Purkinje cell (primary cell): ENCODE measurements around the gene NIF3L1. TPM values are rescaled to one million over a fixed set of nuclear protein-coding genes. Genes with fewer than 3 reads are reported as not detected.

ENCODE experiments used
- polyA plus RNA-seq: library from polyadenylated mRNA; unstranded; fragments of >200 nt; fragmentation: Nextera tagmentation; gene quantifications from 2 replicates; pipeline ENCODE4 v1.2.1, GENCODE V29; 2014

NIF3L1 gene, protein sequence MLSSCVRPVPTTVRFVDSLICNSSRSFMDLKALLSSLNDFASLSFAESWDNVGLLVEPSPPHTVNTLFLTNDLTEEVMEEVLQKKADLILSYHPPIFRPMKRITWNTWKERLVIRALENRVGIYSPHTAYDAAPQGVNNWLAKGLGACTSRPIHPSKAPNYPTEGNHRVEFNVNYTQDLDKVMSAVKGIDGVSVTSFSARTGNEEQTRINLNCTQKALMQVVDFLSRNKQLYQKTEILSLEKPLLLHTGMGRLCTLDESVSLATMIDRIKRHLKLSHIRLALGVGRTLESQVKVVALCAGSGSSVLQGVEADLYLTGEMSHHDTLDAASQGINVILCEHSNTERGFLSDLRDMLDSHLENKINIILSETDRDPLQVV
- polyA plus RNA-seq = 51.2 and 55.8 TPM in 2 replicates

DNA sequence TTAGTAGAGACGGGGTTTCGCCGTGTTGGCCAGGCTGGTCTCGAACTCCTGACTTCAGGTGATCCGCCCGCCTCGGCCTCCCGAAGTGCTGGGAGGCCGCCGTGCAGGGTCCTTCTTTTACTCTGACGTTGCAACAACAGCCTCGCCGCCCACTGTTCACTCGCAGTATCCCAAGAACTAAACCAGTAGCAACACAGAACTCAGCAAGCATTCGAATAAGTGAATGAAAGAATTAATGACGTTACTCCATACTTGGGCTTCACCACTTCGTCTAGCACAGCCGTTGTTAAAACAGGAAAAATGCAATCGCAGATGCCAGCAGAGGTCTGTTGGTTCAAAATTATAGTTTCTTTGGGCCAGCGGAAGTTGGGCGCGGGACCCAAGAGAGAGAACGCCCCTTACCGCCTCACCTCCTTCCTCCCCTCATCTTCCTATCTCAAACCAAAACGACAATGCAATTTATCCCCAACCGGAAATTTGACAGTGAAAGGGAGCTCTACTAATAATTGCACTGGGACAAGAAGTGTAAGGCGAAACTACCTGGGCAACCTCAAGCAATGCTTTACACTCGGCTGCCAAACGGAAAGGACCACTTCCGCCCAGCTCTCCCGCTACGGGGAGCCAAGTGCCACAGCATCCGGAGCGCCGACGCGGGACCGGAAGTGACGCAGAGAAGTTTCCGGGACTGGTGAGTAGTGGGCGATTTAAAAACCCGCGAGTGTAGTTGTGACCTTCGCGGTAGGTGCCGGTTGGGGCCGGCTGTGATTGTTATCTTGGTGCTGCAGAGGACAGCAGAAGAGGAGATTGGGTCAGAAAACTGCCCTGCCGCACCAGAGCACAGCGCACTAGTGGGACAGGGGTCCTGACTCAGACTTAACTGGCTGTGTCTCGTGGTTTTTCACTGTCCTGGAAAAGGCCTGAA lies at the start of gene NIF3L1, which contains the start of gene PPIL3:
Gene NIF3L1 (plus strand): TSS at position 668 of the 922 bp plus-strand sequence. CDS start 2,573 bp downstream, outside the sequence.
Gene PPIL3 (minus strand): TSS at position 374 of the 922 bp plus-strand sequence. CDS start 1,462 bp downstream, outside the sequence.

DNA sequence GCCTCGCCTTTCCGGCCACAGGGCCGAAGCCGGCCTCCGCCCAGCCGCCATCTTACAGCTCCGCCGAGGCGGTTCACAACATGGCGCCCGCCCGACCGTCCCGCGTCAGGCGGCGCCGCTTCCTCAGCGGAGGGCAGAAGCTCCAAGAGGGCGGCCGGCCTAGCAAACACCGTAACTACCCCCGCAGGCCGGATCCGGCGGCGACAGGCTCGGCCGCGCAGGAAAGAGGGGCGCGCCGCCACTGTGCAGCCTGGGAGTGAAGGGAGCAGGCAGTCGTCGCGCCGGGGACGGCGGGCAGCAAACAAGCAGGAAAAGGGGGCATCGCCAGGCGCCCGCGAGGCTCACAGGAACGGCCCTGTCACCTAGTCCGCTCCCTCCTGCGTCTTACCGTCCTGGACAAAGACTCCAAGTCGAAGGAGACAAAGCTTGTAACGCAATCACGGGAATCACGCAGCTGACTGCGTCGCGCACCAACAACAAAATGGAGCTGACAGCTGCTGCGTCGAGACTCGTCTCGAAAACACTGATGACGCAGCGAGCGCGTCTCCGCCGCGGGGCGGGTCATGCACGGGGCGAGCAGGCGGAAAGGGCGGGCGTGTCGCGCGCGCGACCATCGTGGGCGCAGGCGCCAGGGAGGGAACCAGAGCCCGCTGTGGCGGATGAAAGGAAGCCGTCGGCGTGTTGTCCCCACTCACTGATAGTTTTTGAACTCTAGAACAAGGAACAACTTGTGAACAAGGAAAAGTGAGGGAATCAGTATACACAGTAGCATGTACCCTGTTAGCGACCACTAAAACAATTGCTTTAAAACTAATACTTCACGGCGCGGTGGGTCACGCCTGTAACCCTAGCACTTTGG lies 24.8 kb upstream of the NIF3L1 start, which contains the start of gene CLK1:
Gene CLK1 (minus strand): TSS at position 483 of the 859 bp plus-strand sequence. CDS start 2,796 bp downstream, outside the sequence.

Other genes with a start within 250 kb of the NIF3L1 start
- 122 and 162 TPM in 2 replicates for gene BZW1, start 77.5 kb upstream of the NIF3L1 start, polyA plus RNA-seq
- gene CLK1, start 24.7 kb upstream of the NIF3L1 start, polyA plus RNA-seq = 83.9 and 113 TPM in 2 replicates
- gene PPIL3, start 294 bp upstream of the NIF3L1 start, polyA plus RNA-seq = 58.3 and 86.7 TPM in 2 replicates
- 4.7 and 6.4 TPM in 2 replicates for gene ORC2, start 74.3 kb downstream of the NIF3L1 start, polyA plus RNA-seq
- 15.2 and 19.8 TPM in 2 replicates for gene HYCC2, start 182.3 kb downstream of the NIF3L1 start, polyA plus RNA-seq
- 1,448 and 1,695 TPM in 2 replicates for gene NDUFB3, start 182.6 kb downstream of the NIF3L1 start, polyA plus RNA-seq
- gene CFLAR, start 226.8 kb downstream of the NIF3L1 start, polyA plus RNA-seq = 4.5 and 4.9 TPM in 2 replicates